ENCODE data around the gene KDM6A.
"Not testable (repeated sequence)": the region's sequence is repeated elsewhere in the genome, so short reads cannot be mapped to it uniquely, and the experiment has no call there.

KDM6A gene

GRCh38 chrX:44967221-44967620 is 94.2 kb downstream of the KDM6A start:
- DNase-seq: no peak

- no peak for DNase-seq
Measured at GRCh38 chrX:44970709-44971108, 97.7 kb downstream of the KDM6A start.

GRCh38 chrX:44971674-44972073 is 98.7 kb downstream of the KDM6A start:
- DNase-seq: no peak

DNA sequence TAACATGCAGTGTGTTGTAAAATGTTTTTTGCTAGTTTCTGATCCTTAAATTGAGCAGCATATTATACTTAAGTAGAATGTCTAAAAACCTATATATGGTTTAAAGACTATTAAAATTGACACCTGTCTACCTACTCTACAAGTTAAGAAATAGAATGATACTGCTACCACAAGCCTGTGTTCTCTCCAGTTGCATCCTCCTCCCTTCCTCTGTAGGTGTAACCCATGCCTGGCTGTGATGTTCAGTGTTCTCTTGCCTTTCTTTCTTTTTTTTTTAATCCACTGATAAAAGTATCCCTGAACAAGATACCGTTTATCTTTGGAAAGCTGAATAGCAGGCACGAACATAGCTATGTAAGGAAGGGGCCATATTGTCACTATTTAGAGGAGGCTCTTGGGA is 99.1 kb downstream of the KDM6A start:
- DNase-seq: no peak

GRCh38 chrX:44973420-44973932 is 100.5 kb downstream of the KDM6A start:
- DNase-seq: no peak

- DNase-seq: no peak
Measured at GRCh38 chrX:44974451-44974850, 101.5 kb downstream of the KDM6A start.

GRCh38 chrX:44975666-44976263 is 102.8 kb downstream of the KDM6A start:
- DNase-seq: no peak

- no peak for DNase-seq
Measured at GRCh38 chrX:44978976-44979375, 106.0 kb downstream of the KDM6A start.

DNA sequence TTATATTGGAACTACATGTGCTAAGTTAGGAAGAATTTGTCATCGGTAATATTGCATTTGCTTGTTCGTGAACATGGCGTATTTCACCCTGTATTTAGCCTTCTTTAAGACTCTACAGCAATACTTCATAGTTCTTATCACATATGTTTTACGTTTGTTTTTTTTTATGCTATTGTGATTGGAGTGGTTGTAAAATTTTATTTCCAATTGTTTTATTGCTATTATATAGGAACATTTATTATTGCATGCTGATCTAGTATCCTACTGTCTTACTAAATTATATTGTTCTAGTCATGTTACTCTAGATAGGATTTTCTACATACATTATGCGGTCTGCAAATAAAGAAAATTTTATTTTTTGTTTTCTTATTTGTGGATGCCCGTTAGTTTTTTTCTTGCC is 107.4 kb downstream of the KDM6A start:
- DNase-seq: no peak

GRCh38 chrX:44980883-44981282 is 107.9 kb downstream of the KDM6A start:
- DNase-seq: no peak

- no peak for DNase-seq
Measured at GRCh38 chrX:44989995-44990770, 117.2 kb downstream of the KDM6A start.

- DNase-seq: no peak
Measured at GRCh38 chrX:44992775-44993174, 119.8 kb downstream of the KDM6A start.

DNA sequence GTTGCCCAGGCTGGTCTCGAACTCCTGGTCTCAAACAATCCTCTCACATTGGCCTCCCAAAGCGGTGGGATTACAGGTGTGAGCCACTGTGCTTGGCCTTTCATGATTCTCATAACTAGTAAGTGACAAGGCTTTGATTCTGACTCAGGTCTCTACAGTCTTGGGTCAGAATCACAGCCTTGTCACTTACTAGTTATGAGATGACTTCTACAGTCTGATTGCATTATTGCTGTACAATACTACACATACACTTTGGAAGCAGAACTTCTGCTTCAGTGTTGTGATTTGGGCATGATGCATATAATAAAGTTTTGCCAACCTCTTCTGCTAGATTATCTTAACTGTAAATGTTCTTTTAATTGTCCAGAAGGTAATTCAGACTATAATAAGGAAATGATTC is 123.3 kb downstream of the KDM6A start:
- DNase-seq: no peak

- no peak for DNase-seq
Measured at GRCh38 chrX:44997282-44997812, 124.4 kb downstream of the KDM6A start.

GRCh38 chrX:44997888-44998287 is 124.9 kb downstream of the KDM6A start:
- no peak for DNase-seq

GRCh38 chrX:44999237-44999636 is 126.2 kb downstream of the KDM6A start:
- DNase-seq: not testable (repeated sequence)

GRCh38 chrX:44999872-45000271 is 126.9 kb downstream of the KDM6A start:
- not testable (repeated sequence) for DNase-seq

- DNase-seq: no peak
Measured at GRCh38 chrX:45001048-45001447, 128.1 kb downstream of the KDM6A start.

- DNase-seq: no peak
Measured at GRCh38 chrX:45003085-45003484, 130.1 kb downstream of the KDM6A start.

- no peak for DNase-seq
Measured at GRCh38 chrX:45006002-45006800, 133.2 kb downstream of the KDM6A start.

- no peak for DNase-seq
Measured at GRCh38 chrX:45007598-45007997, 134.6 kb downstream of the KDM6A start.

DNA sequence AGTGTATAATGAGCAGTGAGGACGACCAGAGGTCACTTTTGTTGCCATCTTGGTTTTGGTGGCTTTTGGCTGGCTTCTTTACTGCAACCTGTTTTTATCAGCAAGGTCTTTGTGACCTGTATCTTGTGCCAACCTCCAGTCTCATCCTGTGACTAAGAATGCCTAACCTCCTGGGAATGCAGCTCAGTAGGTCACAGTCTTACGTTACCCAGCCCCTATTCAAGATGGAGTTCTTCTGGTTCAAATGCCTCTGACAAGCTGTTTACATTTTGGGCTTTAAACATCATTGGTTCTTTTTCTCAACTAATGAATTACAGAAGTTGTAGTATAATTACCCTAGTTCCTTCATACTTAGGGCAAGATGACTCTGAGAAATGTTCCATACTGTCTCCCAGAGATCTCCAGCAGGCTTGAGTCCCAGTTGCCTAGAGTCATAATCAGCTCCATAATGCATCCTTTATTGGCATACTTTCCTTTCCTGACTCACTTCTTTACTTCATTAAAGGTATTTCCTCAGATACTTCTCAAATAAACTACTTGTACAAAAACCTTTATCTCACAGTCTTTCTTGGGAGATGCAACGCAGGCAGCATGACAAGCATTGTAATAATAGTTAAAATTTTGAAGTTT is 136.5 kb downstream of the KDM6A start:
- DNase-seq: no peak

- DNase-seq: no peak
Measured at GRCh38 chrX:45011131-45011530, 138.1 kb downstream of the KDM6A start.

Data from left hindlimb (tissue), 1 donor.